ENCODE data around the gene POR.

GRCh38 chr7:75957021-75957736, 42.2 kb downstream of the POR start:
- no peak for TF ChIP-seq CTCF (IDR thresholded peaks at IDR 0.05)
- TF ChIP-seq EZH2 (IDR thresholded peaks at IDR 0.05; ENCODE audit: borderline replicate concordance, insufficient read depth, low read depth, low read length, poor library complexity, severe bottlenecking) = no peak
